Stimulated activated CD8-positive, alpha-beta memory T cell treated with anti-CD3 and anti-CD28 coated beads, Interleukin-4, amount 100 ng/mL, for 4 hours (primary cell): ENCODE results near the gene SKIL.
"Not testable (repeated sequence)": the region's sequence is repeated elsewhere in the genome, so short reads cannot be mapped to it uniquely, and the experiment has no call there.

Source experiments
- DNase-seq, 2 donors: peaks; one replicate each; pipeline ENCODE4 v3.0.0-alpha.2; 2020; ENCODE audit warnings: low read depth in 2 of 2, low spot score in 1 of 2

Gene SKIL

GRCh38 chr3:170357176-170358041 lies at the start of gene SKIL:
TSS of gene SKIL (plus strand) at chr3:170357715. CDS start at chr3:170360332, 2,617 bp downstream.
- DNase-seq, result peak; percentile 95

- DNase-seq, result no peak
Observed at GRCh38 chr3:170309046-170309445, 48.5 kb upstream of the SKIL start.

DNA sequence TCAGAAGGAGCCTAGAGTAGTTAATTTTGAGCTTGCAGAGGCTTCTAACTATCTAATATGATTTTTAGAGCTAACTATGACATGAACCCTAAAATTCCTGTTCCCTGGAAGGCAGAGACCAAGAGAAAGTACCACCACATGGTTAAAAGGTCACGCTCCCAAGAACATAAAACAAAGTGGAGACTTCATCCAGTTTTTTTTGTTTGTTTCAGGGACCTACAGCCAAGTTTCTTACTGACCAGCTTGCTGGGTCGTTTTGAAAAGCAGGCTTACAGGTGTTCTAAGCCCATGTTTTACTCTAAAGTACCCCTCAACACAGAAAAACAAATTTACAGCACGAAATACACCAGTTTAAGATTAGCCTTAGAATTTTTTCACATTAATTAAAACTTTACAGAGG lies 39.6 kb upstream of the SKIL start:
- DNase-seq, result no peak

DNA sequence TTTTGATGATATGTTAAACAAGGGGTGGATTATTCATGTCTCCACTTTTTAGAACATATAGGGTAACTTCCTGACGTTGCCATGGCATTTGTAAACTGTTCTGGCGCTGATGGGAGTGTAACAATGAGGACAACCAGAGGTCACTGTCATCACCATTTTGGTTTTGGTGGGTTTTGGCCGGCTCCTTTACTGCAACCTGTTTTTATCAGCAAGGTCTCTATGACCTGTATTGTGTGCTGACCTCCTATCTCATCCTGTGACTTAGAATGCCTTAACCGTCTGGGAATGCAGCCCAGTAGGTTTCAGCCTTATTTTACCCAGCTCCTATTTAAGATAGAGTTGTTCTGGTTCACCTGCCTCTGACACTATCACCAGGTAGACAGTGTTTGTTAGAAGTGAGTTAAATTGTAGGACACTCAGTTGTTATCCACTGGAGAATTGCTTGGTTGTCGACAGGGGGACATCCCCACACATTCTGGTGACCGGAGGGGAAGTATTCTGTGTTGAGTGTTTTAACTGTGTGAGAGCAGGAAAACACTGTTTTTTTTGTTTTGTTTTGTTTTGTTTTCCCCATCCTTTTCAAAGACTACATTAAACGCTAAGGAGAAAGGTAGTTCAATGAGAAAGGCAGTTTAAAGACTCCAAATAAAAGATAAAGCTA lies 36.9 kb upstream of the SKIL start:
- no peak for DNase-seq

- DNase-seq, result no peak
Observed at GRCh38 chr3:170321321-170322034, 36.0 kb upstream of the SKIL start.

DNA sequence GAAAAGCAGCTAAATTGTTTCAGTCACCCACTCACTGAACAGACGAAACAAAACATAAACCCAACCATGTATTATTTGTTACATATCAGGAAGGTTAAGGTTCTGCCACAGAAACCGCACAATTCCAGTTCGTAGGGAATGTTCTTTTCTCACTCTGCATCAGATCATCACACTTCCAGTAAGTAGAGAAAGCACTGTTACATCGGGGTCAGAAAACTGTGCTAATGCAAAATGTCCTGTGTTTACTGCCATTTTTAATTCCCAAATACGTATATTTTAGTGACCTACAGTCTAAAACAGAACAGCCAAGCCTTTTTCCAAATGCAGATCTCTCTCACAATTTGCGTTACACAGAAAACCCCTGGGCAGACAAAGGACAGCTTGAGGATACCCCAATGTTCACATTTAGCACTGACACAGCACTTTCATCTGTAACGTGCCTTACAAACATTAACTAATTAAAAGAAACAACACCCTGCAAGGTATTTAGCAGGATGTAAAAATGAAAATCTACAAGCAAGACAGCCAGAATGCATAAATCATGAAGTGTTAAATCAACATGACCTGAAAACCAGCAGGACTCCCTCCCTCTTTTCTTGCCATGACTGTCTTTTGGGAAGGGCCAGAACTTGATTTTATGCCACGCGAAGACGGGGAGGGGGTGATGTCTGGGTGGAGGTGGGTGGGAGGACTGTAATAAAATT lies 34.8 kb upstream of the SKIL start:
- no peak for DNase-seq

GRCh38 chr3:170323331-170323730 lies 34.2 kb upstream of the SKIL start:
- no peak for DNase-seq

GRCh38 chr3:170324962-170325361 lies 32.6 kb upstream of the SKIL start:
- DNase-seq, result no peak

DNA sequence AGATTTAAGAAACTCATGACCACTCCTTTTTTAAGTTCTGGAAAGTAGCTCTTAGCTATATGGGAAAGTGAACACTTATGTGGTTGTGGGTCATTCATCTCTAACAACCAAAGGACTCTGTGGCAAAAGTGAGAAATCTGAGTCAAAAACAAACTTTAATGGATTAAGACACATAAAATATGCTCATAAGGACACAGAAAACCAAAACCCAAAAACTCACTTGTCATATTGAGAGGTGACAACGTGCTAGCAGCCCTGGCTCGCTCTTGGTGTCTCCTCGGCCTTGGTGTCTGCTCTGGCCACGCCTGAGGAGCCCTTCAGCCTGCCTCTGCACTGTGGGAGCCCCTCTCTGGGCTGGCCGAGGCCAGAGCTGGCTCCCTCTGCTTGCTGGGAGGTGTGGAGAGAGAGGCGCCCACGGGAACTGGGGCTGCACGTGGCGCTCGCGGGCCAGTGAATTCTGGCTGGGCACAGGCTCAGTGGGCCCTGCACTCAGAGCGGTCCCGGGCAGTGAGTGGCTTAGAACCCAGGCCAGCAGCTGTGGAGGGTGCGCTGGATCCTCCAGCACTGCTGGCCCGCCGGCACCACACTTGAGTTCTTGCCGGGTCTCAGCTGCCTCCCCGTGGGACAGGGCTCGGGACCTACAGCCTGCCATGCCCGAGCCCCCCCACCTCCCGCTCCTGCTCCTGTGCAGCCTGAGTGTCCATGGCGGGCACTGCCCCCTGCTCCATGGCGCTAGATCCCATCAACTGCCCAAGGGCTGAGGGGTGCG lies 30.3 kb upstream of the SKIL start:
- DNase-seq, result no peak

GRCh38 chr3:170327868-170328548 lies 29.5 kb upstream of the SKIL start:
- not testable (repeated sequence) for DNase-seq

GRCh38 chr3:170330366-170330765 lies 27.1 kb upstream of the SKIL start:
- DNase-seq, result no peak

DNA sequence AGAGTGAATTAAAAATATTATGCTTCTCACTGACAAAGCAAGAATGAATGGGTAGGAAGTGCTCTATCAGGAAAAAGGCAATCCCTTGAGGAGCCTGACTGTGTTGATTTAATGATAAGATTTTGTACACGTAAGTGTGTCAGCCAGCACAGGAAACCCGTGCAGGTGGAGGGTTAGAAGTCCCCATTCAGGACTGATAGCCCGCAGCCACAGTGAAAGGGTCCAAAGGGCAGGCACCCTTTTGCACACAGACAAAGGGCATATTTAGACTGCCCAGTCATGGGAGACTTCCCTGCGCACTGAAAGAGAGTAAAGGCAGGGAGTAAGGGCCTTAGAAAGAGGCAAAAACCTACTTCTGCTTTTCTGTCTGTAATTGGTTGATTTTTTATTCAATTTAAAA lies 26.4 kb upstream of the SKIL start:
- DNase-seq, result no peak

DNA sequence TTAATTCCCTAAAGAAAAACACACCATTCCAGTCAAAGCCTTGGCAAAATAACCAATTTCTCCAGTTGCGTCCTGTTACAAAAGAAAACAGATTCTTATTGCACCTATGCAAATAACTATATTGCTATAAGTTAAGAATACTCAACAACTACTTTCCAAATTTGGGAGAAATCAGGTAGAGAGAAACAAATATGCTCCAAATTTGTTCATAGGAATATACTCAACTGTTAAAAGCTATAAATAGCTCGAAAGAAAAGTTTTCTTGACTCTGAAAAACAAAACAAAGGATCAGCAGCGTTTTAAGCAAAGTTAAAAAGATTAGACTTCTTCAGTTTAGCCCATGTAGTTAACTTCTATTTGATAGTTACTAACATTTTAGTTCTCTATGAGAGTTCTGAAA lies 20.1 kb upstream of the SKIL start:
- no peak for DNase-seq

- no peak for DNase-seq
Observed at GRCh38 chr3:170338690-170339340, 18.7 kb upstream of the SKIL start.

GRCh38 chr3:170342273-170342672 lies 15.2 kb upstream of the SKIL start:
- DNase-seq, result not testable (repeated sequence)

- DNase-seq, result not testable (repeated sequence)
Observed at GRCh38 chr3:170343859-170344258, 13.7 kb upstream of the SKIL start.

- no peak for DNase-seq
Observed at GRCh38 chr3:170344971-170345370, 12.5 kb upstream of the SKIL start.

- DNase-seq, result no peak
Observed at GRCh38 chr3:170346481-170347392, 10.8 kb upstream of the SKIL start.
